Measurements from ENCODE around the gene MON1B. TPM values are rescaled to one million over a fixed set of nuclear protein-coding genes. Genes with fewer than 3 reads are reported as not detected.

MON1B gene
- total and polyA plus RNA-seq, 9 of the 15 experiments (the other 6 are each of a cell fraction or from before 2014, with no cell fraction given), result 5.0 to 66.0 (median 12.6) TPM

- Histone ChIP-seq H2AFZ (ENCODE audit: low read depth, low read length) (no peak overlapping the region), H3K36me3 (ENCODE audit: control insufficient read depth, insufficient read depth, low read length) (no peaks in the 10 kb centered on the region), H3K4me3 (no peak overlapping the region), H3K9me1 (ENCODE audit: control insufficient read depth, insufficient read depth, low read length) (no peaks in the 10 kb centered on the region), H3K4me2 (ENCODE audit: insufficient read depth, low read length) (no peak overlapping the region), H3K9ac (ENCODE audit: insufficient read depth in 1 of 2, low read depth in 2 of 2, low read length in 2 of 2) (no peak overlapping the region), H3K27ac (ENCODE audit: extremely low read depth, low read depth, low read length) (no peak overlapping the region), H3K4me1 (replicated peaks in 1 of 2; ENCODE audit: control insufficient read depth in 2 of 2, insufficient read depth in 2 of 2, low read length in 2 of 2) (no peaks in the 10 kb centered on the region), H4K20me1 (replicated peaks; ENCODE audit: control insufficient read depth, insufficient read depth, low read length) (no peaks in the 10 kb centered on the region), H3K9me3 (replicated peaks; ENCODE audit: control insufficient read depth, insufficient read depth, low read depth, low read length) (no peaks in the 10 kb centered on the region), H3K27me3 (ENCODE audit: control insufficient read depth in 2 of 2, insufficient read depth in 2 of 2, low read length in 2 of 2) (peaks cover 0 to 5% of the 10 kb centered on the region in 2 experiments; a peak in 1 of 5 replicates), H3K79me2 (ENCODE audit: control insufficient read depth, insufficient read depth, low read length) (no peaks in the 10 kb centered on the region)
- no peak for FAIRE-seq
- BruUV-seq (replicated peaks), result no TSS peak
- CTCF ChIA-PET (ENCODE audit: low intra/inter-chr PET ratio), result no interaction called here
- intact Hi-C loops (cut with micrococcal nuclease) (no loop called here), in situ Hi-C loops (cut with MboI) (loop anchor here (25.0 kb wide), 1 partner anchor 495 kb away; no protein-coding TSS in a partner anchor)
- TF ChIP-seq HSF4 (CRISPR knock-in tag; IDR thresholded peaks at IDR 0.05; ENCODE audit: borderline replicate concordance) (no peak), KDM4B (IDR thresholded peaks at IDR 0.05; ENCODE audit: borderline replicate concordance in 2 of 2, low read depth in 1 of 2) (no peak), CSDE1 (IDR thresholded peaks at IDR 0.05) (no peak), MCM3 (IDR thresholded peaks at IDR 0.05) (no peak), SIX5 (IDR thresholded peaks at IDR 0.05; ENCODE audit: borderline replicate concordance in 1 of 2, insufficient read depth in 1 of 2, low read depth in 1 of 2, low read length in 2 of 2) (no peak), MXD1 (CRISPR knock-in tag; IDR thresholded peaks at IDR 0.05; ENCODE audit: borderline replicate concordance, poor library complexity, severe bottlenecking) (no peak), E2F8 (IDR thresholded peaks at IDR 0.05; ENCODE audit: low read depth, partially characterized antibody) (no peak), TEAD2 (tag; IDR thresholded peaks at IDR 0.05) (no peak), POLR2A (conservative IDR thresholded peaks at IDR 0.05) (no peak)
- 4% methylated on average over 3 of the region's 3 CpGs for WGBS (ENCODE audit: insufficient coverage, low coverage, missing lambda C conversion rate)
- no peak for ATAC-seq
- no peak for DNase-seq (ENCODE audit: extremely low read depth in 1 of 4, low spot score in 3 of 4)
- POLR2A ChIA-PET, result no interaction called here
These were observed 33.5 kb upstream of the MON1B start for GRCh38 chr16:77157346-77158058.

Measured in K562 (cell line).